Gastroesophageal sphincter (tissue), 3 donors: Measurements from ENCODE around the gene PTPRD.

Experiments
- CTCF ChIP-seq, 4 experiments: fragments of 200-600 bp in 2 of 4; fragments of 450-650 bp in 2 of 4; sonication (generic) in 1 of 4; IDR thresholded peaks; one replicate each; pipeline ENCODE4 v1.5.1; 2017 to 2019; ENCODE audit warnings: antibody characterized with exemption in 4 of 4, mild to moderate bottlenecking in 2 of 4, moderate library complexity in 2 of 4
- POLR2A ChIP-seq, 2 donors: fragments of 450-650 bp; IDR thresholded peaks; one replicate each; pipeline ENCODE4 v1.6.1; 2017; ENCODE audit warnings: antibody characterized with exemption in 2 of 2, mild to moderate bottlenecking in 2 of 2, moderate library complexity in 1 of 2
- POLR2AphosphoS5 ChIP-seq: sonication (generic); formaldehyde crosslinking; IDR thresholded peaks from one replicate; pipeline ENCODE4 v1.6.1; 2017; ENCODE audit warnings: antibody characterized with exemption

GRCh38 chr9:10274988-10275387 lies 337.8 kb downstream of the PTPRD start:
- TF ChIP-seq CTCF (IDR thresholded peaks at IDR 0.05), result no peak
- TF ChIP-seq POLR2A (IDR thresholded peaks at IDR 0.05), result no peak
- no peak for TF ChIP-seq POLR2AphosphoS5
